ENCODE measurements around the gene OR4K1.

Gene OR4K1, protein sequence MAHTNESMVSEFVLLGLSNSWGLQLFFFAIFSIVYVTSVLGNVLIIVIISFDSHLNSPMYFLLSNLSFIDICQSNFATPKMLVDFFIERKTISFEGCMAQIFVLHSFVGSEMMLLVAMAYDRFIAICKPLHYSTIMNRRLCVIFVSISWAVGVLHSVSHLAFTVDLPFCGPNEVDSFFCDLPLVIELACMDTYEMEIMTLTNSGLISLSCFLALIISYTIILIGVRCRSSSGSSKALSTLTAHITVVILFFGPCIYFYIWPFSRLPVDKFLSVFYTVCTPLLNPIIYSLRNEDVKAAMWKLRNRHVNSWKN

GRCh38 chr14:19930617-19931016 is at the start of gene OR4K1:
OR4K1 (plus strand) TSS chr14:19930917; CDS start chr14:19935667, 4,750 bp downstream.
- no peak for DNase-seq (ENCODE audit: low spot score in 2 of 2)
- ATAC-seq (replicated peaks; ENCODE audit: extremely low read depth, poor library complexity, severe bottlenecking): no peak
- Mint-ChIP-seq H3K4me3 (no peak within 1 kb of the TSS), H3K36me3 (ENCODE audit: insufficient read depth) (no peaks in the 10 kb centered on the region), H3K27me3 (no peaks in the 10 kb centered on the region), H3K4me1 (no peaks in the 10 kb centered on the region), H3K9me3 (peaks cover 11% of the 10 kb centered on the region), H3K27ac (ENCODE audit: low read depth) (no peak within 1 kb of the TSS)

- ATAC-seq (replicated peaks; ENCODE audit: extremely low read depth, poor library complexity, severe bottlenecking) (no peak), DNase-seq (ENCODE audit: low spot score in 2 of 2) (no peak)
- no peak overlapping the region for H3K27ac Mint-ChIP-seq (ENCODE audit: low read depth)
- no peaks in the 10 kb centered on the region for H3K36me3 Mint-ChIP-seq (ENCODE audit: insufficient read depth)
- no peak overlapping the region for H3K4me3 Mint-ChIP-seq
- H3K27me3 Mint-ChIP-seq: no peaks in the 10 kb centered on the region
- H3K4me1 Mint-ChIP-seq: no peaks in the 10 kb centered on the region
- peaks cover 41% of the 10 kb centered on the region for H3K9me3 Mint-ChIP-seq
These were observed 35.4 kb upstream of the OR4K1 start for GRCh38 chr14:19895282-19895681.

DNA sequence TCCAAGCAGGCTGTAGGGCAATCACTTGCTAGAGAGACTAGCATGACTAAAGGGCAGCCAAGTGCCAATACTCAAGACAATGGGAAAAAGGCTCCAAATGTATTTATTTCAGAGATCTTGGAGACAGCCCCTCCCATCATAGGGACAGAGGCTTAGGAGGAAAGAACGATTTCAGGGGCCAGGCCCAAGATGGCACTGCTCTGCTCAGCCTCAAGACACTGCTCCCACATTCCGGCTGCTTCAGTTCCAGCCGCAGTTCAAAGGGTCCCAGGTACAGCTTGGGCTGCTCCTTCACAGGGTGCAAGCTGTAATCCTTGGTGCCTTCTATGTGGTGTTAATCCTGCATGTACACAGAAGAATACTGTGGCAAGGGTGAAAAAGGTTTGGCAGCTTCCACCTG is 29.7 kb upstream of the OR4K1 start:
- Mint-ChIP-seq H3K27ac (ENCODE audit: low read depth) (no peak overlapping the region), H3K9me3 (peaks cover 35% of the 10 kb centered on the region), H3K4me1 (no peaks in the 10 kb centered on the region), H3K4me3 (no peak overlapping the region), H3K36me3 (ENCODE audit: insufficient read depth) (no peaks in the 10 kb centered on the region), H3K27me3 (no peaks in the 10 kb centered on the region)
- DNase-seq (ENCODE audit: low spot score in 2 of 2) (no peak), ATAC-seq (replicated peaks; ENCODE audit: extremely low read depth, poor library complexity, severe bottlenecking) (no peak)

- Mint-ChIP-seq H3K9me3 (peaks cover 28% of the 10 kb centered on the region), H3K4me1 (no peaks in the 10 kb centered on the region), H3K36me3 (ENCODE audit: insufficient read depth) (no peaks in the 10 kb centered on the region), H3K27ac (ENCODE audit: low read depth) (no peak overlapping the region), H3K4me3 (no peak overlapping the region), H3K27me3 (no peaks in the 10 kb centered on the region)
- ATAC-seq (replicated peaks; ENCODE audit: extremely low read depth, poor library complexity, severe bottlenecking) (no peak), DNase-seq (ENCODE audit: low spot score in 2 of 2) (no peak)
These were observed 28.3 kb upstream of the OR4K1 start for GRCh38 chr14:19902409-19902808.

DNA sequence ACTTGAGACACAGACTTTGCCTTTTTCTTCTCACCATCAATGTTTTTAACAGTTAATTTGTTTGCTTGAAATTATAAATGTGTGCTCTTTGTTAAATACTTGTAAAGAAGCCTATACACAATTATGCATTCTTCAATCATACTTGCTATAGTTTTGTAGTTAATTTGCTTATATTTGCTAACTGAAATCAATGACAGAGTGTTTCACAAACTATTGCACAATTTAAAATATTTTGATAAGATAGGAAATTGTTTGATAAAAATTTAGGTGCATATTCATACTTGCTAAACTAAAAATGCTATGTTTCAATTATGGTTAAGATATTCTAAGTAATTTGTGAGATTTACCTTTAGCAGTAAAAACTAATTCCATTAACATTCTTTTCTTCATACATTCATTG is 24.1 kb upstream of the OR4K1 start:
- Mint-ChIP-seq H3K4me1 (no peaks in the 10 kb centered on the region), H3K9me3 (peaks cover 23% of the 10 kb centered on the region), H3K36me3 (ENCODE audit: insufficient read depth) (no peaks in the 10 kb centered on the region), H3K4me3 (no peak overlapping the region), H3K27me3 (peaks cover 6% of the 10 kb centered on the region), H3K27ac (ENCODE audit: low read depth) (no peak overlapping the region)
- ATAC-seq (replicated peaks; ENCODE audit: extremely low read depth, poor library complexity, severe bottlenecking): no peak
- DNase-seq (ENCODE audit: low spot score in 2 of 2): no peak

- Mint-ChIP-seq H3K9me3 (peaks cover 16% of the 10 kb centered on the region), H3K4me1 (no peaks in the 10 kb centered on the region), H3K4me3 (no peak overlapping the region), H3K36me3 (ENCODE audit: insufficient read depth) (no peaks in the 10 kb centered on the region), H3K27ac (ENCODE audit: low read depth) (no peak overlapping the region), H3K27me3 (peaks cover 6% of the 10 kb centered on the region)
- DNase-seq (ENCODE audit: low spot score in 2 of 2) (no peak), ATAC-seq (replicated peaks; ENCODE audit: extremely low read depth, poor library complexity, severe bottlenecking) (no peak)
These were observed 19.6 kb upstream of the OR4K1 start for GRCh38 chr14:19911114-19911513.

DNA sequence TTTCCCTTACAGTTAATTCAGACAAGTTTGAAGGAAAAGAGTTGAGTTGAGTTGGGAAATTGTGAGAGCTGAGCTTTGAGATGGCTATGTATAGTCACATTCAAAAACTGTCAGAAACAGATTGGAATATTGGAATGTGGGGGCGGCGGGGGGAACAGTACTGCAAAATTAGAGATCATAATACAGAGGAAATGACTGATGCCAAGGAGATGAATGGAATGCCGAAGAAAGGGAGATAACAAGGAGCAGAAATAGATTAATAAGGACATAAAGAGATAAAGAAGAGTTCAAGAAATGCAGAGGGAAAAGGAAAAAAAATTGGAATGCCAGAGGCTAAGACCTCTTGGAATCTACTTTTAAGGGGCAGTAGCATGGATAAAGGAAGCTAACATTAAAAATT is 13.5 kb upstream of the OR4K1 start:
- Mint-ChIP-seq H3K36me3 (ENCODE audit: insufficient read depth) (no peaks in the 10 kb centered on the region), H3K4me1 (no peaks in the 10 kb centered on the region), H3K27ac (ENCODE audit: low read depth) (no peak overlapping the region), H3K9me3 (no peaks in the 10 kb centered on the region), H3K4me3 (no peak overlapping the region), H3K27me3 (no peaks in the 10 kb centered on the region)
- no peak for ATAC-seq (replicated peaks; ENCODE audit: extremely low read depth, poor library complexity, severe bottlenecking)
- no peak for DNase-seq (ENCODE audit: low spot score in 2 of 2)

GRCh38 chr14:19917955-19918518 is 12.7 kb upstream of the OR4K1 start:
- Mint-ChIP-seq H3K36me3 (ENCODE audit: insufficient read depth) (no peaks in the 10 kb centered on the region), H3K27me3 (no peaks in the 10 kb centered on the region), H3K9me3 (no peaks in the 10 kb centered on the region), H3K4me1 (no peaks in the 10 kb centered on the region), H3K27ac (ENCODE audit: low read depth) (no peak overlapping the region), H3K4me3 (no peak overlapping the region)
- DNase-seq (ENCODE audit: low spot score in 2 of 2): no peak
- no peak for ATAC-seq (replicated peaks; ENCODE audit: extremely low read depth, poor library complexity, severe bottlenecking)

- ATAC-seq (replicated peaks; ENCODE audit: extremely low read depth, poor library complexity, severe bottlenecking) (no peak), DNase-seq (ENCODE audit: low spot score in 2 of 2) (no peak)
- no peak overlapping the region for H3K4me3 Mint-ChIP-seq
- no peaks in the 10 kb centered on the region for H3K36me3 Mint-ChIP-seq (ENCODE audit: insufficient read depth)
- H3K4me1 Mint-ChIP-seq: no peaks in the 10 kb centered on the region
- H3K27ac Mint-ChIP-seq (ENCODE audit: low read depth): no peak overlapping the region
- H3K27me3 Mint-ChIP-seq: no peaks in the 10 kb centered on the region
- no peaks in the 10 kb centered on the region for H3K9me3 Mint-ChIP-seq
These were observed 12.0 kb upstream of the OR4K1 start for GRCh38 chr14:19918553-19919264.

- DNase-seq (ENCODE audit: low spot score in 2 of 2) (no peak), ATAC-seq (replicated peaks; ENCODE audit: extremely low read depth, poor library complexity, severe bottlenecking) (no peak)
- H3K27ac Mint-ChIP-seq (ENCODE audit: low read depth): no peak within 1 kb of the TSS
- H3K36me3 Mint-ChIP-seq (ENCODE audit: insufficient read depth): no peaks in the 10 kb centered on the region
- H3K27me3 Mint-ChIP-seq: no peaks in the 10 kb centered on the region
- no peaks in the 10 kb centered on the region for H3K4me1 Mint-ChIP-seq
- H3K9me3 Mint-ChIP-seq: no peaks in the 10 kb centered on the region
- no peak within 1 kb of the TSS for H3K4me3 Mint-ChIP-seq
These were observed 10.6 kb upstream of the OR4K1 start, which contains the start of gene OR4K5 for GRCh38 chr14:19920021-19920657. OR4K5 (plus strand) TSS chr14:19920607; CDS start chr14:19920607, 0 bp downstream.

DNA sequence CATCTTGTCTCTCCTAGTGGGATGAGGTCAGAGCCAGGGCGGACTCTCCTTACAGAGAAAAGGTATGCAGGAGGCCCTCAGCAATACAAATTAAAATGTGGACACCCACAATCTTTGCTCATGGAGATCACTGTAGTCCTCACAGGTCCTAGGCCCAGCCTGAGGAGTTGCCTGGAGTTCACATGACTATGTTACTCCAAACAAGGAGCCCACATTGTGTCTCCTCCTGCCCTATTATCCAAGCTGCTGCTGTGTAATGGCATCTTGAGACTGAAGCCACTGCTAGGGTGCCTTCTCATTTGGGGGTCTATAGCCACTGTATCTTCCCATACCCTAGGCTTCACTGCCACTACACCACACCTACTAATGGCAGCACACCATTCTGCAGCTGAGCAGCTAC is 11.0 kb downstream of the OR4K1 start:
- no peaks in the 10 kb centered on the region for H3K4me1 Mint-ChIP-seq
- H3K9me3 Mint-ChIP-seq: peaks cover 8% of the 10 kb centered on the region
- no peak for DNase-seq (ENCODE audit: low spot score in 2 of 2)
- H3K27me3 Mint-ChIP-seq: no peaks in the 10 kb centered on the region
- no peak overlapping the region for H3K27ac Mint-ChIP-seq (ENCODE audit: low read depth)
- no peak for ATAC-seq (replicated peaks; ENCODE audit: extremely low read depth, poor library complexity, severe bottlenecking)
- H3K36me3 Mint-ChIP-seq (ENCODE audit: insufficient read depth): no peaks in the 10 kb centered on the region
- no peak overlapping the region for H3K4me3 Mint-ChIP-seq

GRCh38 chr14:19947413-19948090 is 16.8 kb downstream of the OR4K1 start:
- no peak overlapping the region for H3K4me3 Mint-ChIP-seq
- no peaks in the 10 kb centered on the region for H3K27me3 Mint-ChIP-seq
- H3K27ac Mint-ChIP-seq (ENCODE audit: low read depth): no peak overlapping the region

More at GRCh38 chr14:19947413-19948090, 16.8 kb downstream of the OR4K1 start:
- ATAC-seq (replicated peaks; ENCODE audit: extremely low read depth, poor library complexity, severe bottlenecking) (no peak), DNase-seq (ENCODE audit: low spot score in 2 of 2) (no peak)
- Mint-ChIP-seq H3K4me1 (no peaks in the 10 kb centered on the region), H3K36me3 (ENCODE audit: insufficient read depth) (no peaks in the 10 kb centered on the region), H3K9me3 (peaks cover 7% of the 10 kb centered on the region)

All from central memory CD8-positive, alpha-beta T cell (primary cell).